Epithelial cell of prostate (primary cell): ENCODE measurements around the gene BAIAP2L1.
A peak's percentile ranks its signal among the peaks of the same experiment; 100 is the strongest.

Source experiments
- DNase-seq: peaks from one replicate; pipeline ENCODE4 v3.0.0-alpha.2; 2011; ENCODE audit warnings: low read depth, low spot score
- H3K27ac ChIP-seq: fragments of 450-650 bp; 2 replicates; pipeline ENCODE4 v1.5.1; 2017; ENCODE audit warnings: mild to moderate bottlenecking

Gene BAIAP2L1

DNA sequence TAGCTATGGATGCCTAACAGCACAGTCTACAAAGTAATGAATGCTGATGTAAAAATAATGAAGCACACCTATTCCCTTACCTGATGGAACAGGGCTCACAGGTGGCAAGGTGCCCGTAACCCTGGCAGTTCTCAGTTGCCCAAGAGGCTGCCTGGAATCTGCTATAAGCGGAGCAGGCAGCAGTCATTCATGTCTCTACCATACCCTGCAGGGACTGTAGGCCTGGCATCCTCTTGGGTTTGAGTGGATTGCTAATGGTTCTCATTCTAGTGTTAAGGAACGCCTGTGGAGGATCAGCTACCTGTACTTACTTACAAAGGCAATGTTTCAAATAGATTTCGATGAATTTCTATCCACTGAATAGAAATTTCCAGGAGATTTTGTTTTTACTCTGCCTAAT lies 38.4 kb downstream of the BAIAP2L1 start:
- H3K27ac ChIP-seq = no peak overlapping the region
- no peak for DNase-seq

DNA sequence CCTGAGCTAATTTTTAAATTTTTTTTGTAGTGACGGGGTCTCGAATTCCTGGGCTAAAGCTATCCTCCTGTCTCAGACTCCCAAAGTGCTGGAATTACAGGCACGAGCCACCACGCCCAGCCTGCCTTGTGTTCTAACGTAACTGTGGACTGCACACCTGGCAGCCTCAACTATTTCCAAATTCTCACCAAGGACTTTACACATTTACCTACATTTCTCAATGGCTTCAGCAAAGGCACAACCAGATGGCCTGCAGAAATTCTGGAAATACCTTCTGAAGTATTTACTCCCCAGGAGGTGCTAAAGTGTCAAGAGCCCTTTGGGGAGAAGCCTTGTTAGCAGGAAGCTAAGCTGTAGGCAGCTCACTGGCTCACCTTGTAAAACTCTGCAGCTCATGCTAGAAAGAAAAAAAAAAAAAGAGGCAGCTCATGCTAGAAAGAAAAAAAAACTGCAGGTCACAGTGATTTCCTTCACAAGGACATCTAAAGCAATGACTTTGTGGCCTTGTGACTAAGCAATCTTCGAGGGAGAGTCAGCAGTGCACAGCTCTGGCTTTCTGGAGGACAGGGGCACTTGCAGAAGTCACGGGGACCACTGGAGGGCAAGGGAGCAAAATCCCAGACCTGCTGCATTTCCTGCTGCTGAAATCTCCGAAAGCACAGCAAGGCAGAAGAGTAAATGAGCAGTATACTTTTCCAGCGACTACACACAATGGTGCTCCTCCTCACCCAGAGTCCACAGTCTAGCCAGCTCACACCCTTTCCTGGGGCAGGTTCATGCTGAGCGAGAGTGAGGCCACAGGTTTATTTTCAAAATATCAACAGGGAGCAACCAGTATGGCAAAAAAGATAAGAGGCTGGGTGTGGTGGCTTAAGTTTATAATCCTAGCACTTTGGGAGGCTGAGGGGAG lies 40.4 kb downstream of the BAIAP2L1 start:
- H3K27ac ChIP-seq = peak overlapping the region; percentile 26

DNA sequence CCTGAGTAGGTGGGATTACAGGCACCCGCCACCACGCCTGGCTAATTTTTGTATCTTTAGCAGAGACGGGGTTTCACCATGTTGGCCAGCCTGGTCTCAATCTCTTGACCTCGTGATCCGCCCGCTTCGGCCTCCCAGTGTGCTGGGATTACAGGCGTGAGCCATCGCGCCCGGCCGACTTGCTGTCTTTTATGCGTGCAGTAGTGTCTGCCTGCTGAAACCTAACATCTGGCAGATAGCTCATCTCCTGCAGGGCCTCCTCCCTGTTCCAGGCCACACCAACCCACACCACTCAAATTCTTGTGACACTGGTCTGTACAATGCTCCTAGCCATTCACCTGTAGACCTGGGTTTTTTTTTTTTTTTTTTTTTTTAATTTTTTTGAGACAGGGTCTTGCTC lies 41.5 kb downstream of the BAIAP2L1 start:
- H3K27ac ChIP-seq = no peak overlapping the region
- DNase-seq = no peak

More for the DNA sequence above, 40.4 kb downstream of the BAIAP2L1 start:
- DNase-seq = no peak

DNA sequence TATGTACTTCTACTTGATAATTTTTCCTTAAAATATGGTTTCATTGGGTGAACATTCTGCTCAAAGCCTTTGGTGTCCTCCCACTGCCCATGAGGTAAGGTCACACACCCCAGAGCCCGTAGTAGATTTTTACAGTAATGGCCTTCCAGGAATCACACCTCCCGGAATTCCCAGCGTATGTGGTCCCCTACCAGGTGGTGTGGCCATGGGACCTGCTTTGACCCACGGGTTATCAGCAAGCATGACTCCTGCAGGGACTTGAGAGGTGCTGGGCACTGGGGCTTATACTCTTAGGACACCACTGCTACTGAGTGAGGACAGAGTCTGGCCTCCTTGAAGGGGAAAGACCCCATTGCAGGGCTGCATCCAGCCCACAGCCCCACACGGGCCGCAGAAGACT lies 42.2 kb downstream of the BAIAP2L1 start:
- DNase-seq = no peak
- no peak overlapping the region for H3K27ac ChIP-seq

DNA sequence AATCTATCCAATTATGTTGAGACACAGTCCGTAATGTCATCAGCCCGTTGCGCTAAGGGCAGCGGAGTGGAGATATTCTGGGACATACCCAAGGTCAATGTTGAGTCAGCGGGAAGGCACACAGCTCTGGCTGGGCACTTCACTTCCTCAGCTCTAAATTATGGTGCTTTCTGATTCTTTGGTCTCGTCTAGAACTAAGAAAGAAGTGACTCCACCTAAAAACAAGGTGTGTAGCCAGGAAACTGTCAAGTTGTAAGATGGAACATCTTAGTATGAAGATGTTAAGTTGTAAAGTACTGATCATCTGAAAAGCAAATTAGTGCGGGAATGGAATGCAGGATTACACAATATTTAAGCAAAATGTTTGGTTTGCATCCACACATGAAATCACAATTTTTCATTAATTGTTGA lies 43.1 kb downstream of the BAIAP2L1 start:
- H3K27ac ChIP-seq = peak overlapping the region; percentile 35
- no peak for DNase-seq

DNA sequence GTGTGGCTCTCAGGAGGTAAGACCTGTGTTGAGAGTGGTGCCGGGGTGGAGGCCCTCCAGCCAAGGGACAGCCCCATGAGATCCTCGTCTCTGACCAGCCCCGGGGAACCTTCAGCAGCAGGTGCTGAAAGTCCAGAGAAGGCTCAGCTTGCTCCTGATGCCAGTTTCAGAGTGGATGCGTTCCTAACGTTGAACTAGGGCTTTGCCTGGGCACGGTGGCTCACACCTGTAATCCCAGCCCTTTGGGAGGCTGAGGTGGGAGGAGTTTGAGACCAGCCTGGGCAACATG lies 45.7 kb downstream of the BAIAP2L1 start:
- H3K27ac ChIP-seq = peak overlapping the region; percentile 99

DNA sequence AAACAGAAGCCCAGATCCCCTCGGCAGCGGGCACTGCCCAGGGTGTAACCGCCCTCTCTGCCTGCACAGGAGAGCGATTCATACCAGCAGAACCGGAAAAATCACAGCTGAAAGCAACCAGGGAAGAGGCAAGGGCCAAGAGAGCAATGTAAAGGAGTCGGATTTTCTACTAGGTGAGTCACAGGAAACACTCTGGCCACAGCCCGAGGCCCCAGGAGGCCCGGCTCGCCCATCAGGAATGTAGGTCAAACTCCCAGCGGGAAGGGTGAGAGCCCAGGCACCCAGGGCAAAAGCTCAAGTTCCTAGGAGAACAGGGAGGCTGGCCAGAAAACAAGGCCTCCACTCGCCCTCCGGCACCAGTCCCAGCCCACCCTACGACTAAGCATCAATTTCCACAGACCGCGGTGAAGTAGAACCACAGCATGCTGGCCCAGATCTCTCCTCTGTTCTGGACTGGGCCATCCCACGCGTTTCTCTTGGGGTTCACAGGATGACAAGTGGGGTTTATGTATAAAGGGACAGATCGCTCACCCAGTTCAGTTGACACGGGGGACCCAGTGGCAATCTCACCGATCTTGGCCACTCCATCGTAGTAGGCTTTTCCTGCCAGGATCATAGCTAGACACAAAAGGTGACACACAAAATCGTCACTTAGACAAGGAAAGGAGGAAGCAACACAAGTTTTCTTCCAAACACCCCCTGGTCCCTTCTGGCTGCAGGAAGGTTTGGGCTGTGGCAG lies 46.2 kb downstream of the BAIAP2L1 start:
- DNase-seq = peak; percentile 69
- peak overlapping the region; percentile 99 for H3K27ac ChIP-seq

More for the DNA sequence above, 45.7 kb downstream of the BAIAP2L1 start:
- DNase-seq = no peak

DNA sequence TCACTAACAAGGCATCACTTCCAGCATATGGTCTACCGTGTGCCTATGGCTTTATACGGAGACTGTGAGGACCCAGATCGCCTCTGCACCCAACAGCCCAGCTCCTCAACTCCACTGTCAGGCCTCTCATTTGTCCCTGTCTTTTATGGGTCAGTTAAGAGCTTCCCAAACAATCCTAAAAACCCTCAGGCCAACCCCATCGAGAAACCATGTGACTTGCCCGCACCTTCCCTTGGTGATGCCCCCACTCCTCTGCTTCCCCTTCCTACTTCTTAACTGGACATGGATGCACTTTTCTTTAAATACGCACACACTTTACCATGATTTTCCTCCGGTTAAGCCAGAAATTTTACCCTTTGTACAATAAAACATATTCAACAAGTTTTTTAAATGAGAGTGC lies 46.8 kb downstream of the BAIAP2L1 start:
- DNase-seq = no peak
- peak overlapping the region; percentile 99 for H3K27ac ChIP-seq

DNA sequence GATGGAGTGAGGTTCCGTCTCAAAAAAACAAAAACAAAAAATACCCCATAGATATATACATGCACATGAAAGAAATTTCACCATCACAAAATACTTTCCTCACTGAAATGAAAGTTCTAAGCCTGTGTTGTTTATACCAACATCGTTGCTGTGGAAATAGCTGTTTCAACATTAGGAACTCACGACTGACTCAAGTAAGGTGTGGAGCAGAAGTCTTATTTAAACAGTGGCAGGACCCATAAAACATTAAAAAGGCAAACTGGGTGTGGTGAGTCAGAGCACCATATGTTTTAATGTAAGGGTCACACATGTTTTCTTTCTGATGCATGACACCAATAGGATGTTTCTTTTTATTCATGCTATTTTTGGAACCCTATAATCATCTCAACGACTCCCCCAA lies 48.3 kb downstream of the BAIAP2L1 start:
- DNase-seq = peak; percentile 79
- H3K27ac ChIP-seq = peak overlapping the region; percentile 99

DNA sequence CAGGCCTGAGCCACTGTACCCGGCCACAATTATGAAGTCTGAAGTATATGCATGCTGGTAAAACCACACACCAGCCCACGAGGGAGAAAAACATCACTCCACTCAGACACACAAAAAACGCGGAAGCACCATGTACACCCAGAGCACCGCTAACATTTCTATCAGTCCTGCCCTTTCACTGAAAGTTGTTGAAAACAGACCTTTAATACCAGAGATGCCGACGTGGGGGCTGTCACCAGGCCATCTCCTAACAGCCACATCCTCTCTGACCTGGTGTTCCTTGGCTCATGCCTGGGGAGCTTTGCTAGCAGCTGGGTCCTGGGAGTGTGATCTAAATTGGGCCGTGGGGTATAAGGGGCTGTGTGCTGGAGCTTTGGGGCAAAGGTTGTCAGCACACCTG lies 49.8 kb downstream of the BAIAP2L1 start:
- DNase-seq = no peak
- H3K27ac ChIP-seq = no peak overlapping the region

DNA sequence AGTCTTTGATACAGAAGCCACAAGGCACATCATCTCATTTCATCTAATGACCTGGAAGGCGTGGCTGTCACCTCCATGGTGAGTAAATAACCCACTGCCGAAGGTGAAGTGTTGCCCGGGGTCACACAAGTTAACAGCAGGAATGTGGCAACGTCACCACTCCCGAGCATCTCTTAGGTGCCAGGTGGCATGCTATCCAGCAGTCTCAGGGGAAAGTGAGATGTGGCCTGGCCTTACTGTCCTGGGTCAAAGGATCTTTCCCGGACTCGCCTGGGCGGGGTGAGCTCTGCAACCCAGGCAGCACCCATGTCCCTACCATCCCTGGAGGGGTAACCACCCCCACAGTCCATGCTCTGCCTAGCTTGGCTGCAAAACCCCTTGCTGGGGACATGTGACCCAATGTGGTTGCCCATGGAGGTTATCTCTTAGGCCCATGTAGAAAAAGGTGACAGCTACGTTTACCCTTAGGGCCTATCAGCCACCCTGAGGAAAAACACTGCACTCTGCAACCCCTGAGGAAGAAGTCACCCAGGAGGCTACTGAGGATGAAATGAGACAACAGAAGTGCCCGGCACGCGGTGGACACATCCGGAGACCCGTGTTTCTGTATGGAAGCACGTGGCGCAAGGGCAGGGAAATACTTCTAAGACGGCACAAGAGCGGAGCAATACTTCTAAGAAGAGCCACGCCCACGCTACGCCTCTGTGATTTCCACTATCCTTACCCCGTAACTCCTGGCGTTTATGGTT lies 52.0 kb downstream of the BAIAP2L1 start:
- DNase-seq = no peak
- H3K27ac ChIP-seq = no peak overlapping the region

DNA sequence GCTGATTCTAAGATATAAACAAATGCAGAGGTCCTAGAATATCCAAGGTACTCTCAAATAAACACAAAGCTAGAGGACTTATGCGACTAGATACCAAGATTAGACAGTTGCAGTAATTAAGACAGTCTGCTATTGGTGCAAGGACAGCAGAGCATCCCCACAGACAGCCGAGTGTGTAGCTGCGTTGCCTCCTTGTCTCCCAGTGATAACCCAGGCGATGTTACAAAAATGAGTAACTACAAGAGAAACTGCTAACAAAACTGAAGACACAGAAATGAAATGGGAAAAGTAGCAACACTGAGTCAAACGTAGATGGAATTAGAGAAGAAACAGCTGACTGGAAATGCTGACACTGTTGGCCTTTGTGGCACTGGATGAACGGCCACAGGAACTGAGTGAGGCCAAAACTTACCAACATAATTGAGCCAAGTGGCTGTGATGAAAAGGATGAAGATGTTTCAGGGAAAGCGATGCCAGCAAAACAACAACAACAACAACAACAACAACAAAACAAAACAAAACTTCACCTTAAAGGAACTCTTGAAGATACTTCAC lies 54.3 kb downstream of the BAIAP2L1 start:
- no peak for DNase-seq
- no peak overlapping the region for H3K27ac ChIP-seq

DNA sequence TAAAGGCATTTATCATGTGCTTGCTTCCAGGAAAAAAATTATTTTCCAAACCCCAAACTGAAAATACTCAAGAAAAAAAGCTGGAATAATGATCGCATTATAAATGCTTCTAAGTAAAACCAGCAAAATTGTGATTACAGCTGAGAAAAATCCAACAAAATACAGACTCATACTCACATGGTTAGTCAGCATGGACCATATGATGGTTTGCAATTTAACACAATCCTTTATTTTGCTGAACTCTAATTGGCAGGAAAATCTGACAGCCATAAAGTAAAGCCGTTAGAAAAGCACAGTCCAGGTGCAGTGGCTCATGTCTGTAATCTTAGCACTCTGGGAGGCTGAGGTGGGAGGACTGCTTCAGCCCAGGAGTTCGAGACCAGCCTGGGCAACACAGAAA lies 59.8 kb downstream of the BAIAP2L1 start:
- DNase-seq = no peak
- no peak overlapping the region for H3K27ac ChIP-seq

DNA sequence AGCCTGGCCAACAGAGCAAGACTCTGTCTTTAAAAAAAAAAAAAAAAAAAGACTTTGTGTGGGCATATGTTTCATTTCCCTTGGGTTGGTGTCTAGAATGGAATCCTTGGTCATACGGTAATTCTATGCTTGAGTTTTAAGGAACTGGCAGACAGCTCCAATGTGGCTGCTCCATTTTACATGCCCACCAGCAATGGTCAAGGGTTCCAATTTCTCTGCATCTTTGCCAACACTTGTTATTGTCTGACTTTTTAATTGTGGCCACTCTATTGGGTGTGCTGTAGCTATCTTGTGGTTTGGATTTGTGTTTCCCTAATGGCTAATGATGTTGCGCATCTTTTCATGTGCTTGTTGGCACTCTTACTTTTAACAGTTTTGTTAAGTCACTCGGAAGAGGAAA lies 61.8 kb downstream of the BAIAP2L1 start:
- DNase-seq = no peak
- H3K27ac ChIP-seq = no peak overlapping the region

DNA sequence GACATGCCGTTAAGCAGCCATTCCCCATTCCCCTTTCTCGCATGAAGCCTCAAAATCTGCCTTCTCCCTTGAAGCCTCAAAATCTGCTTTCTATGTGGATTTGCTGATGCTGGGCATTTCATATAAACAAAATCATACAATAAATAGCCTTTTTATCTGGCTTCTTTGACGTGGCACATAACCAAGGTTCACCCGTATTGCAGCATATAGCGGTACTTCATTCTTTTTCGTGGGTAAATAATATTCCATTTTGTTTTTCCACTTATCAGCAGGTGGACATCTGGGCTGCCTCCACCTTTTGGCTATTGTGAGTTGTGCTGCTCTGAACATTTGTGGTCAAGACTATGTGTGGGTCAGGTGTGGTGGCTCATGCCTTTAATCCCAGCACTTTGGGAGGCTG lies 62.4 kb downstream of the BAIAP2L1 start:
- H3K27ac ChIP-seq = no peak overlapping the region
- no peak for DNase-seq

DNA sequence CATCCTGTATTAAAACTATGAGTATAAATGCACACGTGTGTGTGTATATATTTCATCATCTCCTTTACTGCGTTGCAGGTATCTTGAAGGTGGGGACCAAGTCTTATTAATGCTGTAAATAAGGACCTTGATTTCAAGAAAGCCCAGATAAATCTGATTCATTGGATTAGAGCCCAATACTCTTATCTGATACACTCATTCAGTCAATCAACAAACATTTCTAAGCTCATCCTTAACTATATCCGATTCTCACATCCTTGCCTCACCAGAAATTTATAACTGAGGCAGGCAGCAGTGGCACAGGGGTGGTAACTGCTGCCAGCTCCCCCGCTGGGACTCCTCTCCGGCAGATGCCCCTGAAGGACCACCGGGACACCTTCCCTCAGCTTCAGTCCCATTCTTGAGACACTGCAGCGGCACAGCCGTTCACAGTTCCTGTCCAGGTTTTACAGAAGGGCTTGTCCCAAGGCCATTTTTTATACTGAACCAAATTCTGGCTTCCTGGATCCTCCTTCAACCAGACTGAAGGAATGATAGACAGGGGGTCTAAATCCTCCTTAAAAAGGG lies 65.4 kb downstream of the BAIAP2L1 start:
- no peak for DNase-seq
- H3K27ac ChIP-seq = no peak overlapping the region

DNA sequence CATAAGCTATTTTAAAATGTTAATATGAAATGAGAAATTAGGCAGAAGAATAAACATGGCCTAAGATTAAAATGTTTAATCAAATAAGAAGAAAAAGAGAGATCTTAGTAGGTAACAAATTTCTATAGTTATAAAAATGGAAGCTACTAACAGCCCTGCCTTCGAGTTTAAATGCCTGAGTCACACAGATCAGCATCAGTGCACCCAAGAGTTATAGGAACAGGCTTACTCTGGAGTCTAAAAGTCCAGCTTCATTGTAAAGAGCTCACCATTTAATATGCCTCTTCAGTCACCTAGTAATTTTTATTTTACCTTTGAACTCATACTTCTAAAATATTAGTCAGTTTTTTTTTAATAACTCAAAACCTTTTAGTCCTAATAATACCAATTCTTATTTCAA lies 66.8 kb downstream of the BAIAP2L1 start:
- DNase-seq = no peak
- H3K27ac ChIP-seq = no peak overlapping the region

DNA sequence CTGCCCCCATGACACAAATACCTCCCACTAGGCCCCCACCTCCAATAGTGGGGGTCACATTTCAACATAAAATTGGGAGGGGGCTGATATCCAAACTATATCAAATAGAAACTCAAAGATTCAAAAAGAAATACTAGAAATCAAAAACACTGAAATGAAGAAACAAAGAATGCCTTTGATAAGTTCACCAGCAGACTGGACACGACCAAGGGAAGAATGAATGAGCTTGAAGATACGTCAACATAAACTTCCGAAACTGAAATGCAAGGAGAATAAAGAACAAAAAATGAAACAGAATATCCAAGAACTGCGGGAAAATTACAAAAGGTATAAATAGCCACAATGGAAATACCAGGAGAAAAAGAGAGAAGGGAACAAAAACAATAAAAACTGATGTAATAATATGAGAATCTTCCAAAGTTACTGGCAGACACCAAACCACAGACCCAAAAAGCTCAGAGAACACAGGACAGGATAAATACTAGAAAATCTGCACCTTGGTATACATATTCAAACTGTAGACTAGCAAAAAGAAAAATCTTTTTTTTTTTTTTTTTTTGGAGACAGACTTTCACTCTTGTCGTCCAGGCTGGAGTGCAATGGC lies 69.9 kb downstream of the BAIAP2L1 start:
- no peak for DNase-seq
- no peak overlapping the region for H3K27ac ChIP-seq

DNA sequence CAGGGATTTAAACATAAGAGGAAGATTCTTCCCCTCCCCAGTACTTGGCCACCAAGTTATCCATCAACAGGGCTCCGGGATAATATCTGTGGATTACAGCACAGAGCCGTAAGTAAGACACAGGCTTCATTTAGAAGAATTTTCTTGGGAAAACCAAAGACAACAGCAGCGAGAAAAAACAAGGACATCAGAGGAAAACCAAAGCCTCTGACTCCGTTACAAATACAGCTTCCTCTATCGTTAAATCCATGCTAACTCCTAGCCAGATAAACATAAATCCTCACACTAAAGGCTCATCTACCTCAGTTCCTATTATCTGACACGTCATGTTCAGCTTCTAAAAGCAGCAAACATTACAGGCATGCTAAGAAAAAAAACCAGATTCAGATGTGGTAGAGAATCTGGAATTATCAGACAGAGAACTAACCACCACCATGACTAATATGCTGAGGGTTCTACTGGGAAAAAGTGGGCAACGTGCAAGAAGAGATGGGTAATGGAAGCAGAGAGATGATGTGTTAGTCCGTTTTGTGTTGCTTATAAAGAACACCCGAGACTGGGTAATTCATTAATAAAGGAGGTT lies 71.0 kb downstream of the BAIAP2L1 start:
- no peak for DNase-seq
- no peak overlapping the region for H3K27ac ChIP-seq
